Activated CD4-positive, CD25-positive, alpha-beta regulatory T cell treated with anti-CD3 and anti-CD28 coated beads, Interleukin-2, amount 50 U/mL, for 16 hours (primary cell): ENCODE measurements around the gene STARD3.
"Not testable (repeated sequence)": the region's sequence is repeated elsewhere in the genome, so short reads cannot be mapped to it uniquely, and the experiment has no call there.

ENCODE experiments used
- DNase-seq: peaks from one replicate; pipeline ENCODE4 v3.0.0-alpha.2; 2020; ENCODE audit warnings: low read depth, low spot score

Gene STARD3

GRCh38 chr17:39636927-39637736 is at the start of gene STARD3:
TSS of gene STARD3 (plus strand) at chr17:39637144. CDS start at chr17:39653532, 16,388 bp downstream.
- peak; percentile 80 for DNase-seq

GRCh38 chr17:39590180-39590579 is 46.8 kb upstream of the STARD3 start:
- not testable (repeated sequence) for DNase-seq

- no peak for DNase-seq
Observed at GRCh38 chr17:39591958-39592954, 44.7 kb upstream of the STARD3 start.

- no peak for DNase-seq
Observed at GRCh38 chr17:39593371-39593770, 43.6 kb upstream of the STARD3 start.

- no peak for DNase-seq
Observed at GRCh38 chr17:39595294-39595693, 41.6 kb upstream of the STARD3 start.

- no peak for DNase-seq
Observed at GRCh38 chr17:39595928-39596510, 40.9 kb upstream of the STARD3 start.

GRCh38 chr17:39596543-39597267 is 40.2 kb upstream of the STARD3 start:
- DNase-seq = no peak

- no peak for DNase-seq
Observed at GRCh38 chr17:39597372-39598046, 39.4 kb upstream of the STARD3 start.

GRCh38 chr17:39598047-39598481 is 38.9 kb upstream of the STARD3 start:
- DNase-seq = no peak

- DNase-seq = no peak
Observed at GRCh38 chr17:39598630-39599003, 38.3 kb upstream of the STARD3 start.

GRCh38 chr17:39599004-39599664 is 37.8 kb upstream of the STARD3 start:
- no peak for DNase-seq

GRCh38 chr17:39599665-39600231 is 37.2 kb upstream of the STARD3 start:
- DNase-seq = no peak

GRCh38 chr17:39600288-39600996 is 36.5 kb upstream of the STARD3 start:
- DNase-seq = no peak

- DNase-seq = no peak
Observed at GRCh38 chr17:39600997-39601597, 35.8 kb upstream of the STARD3 start.

GRCh38 chr17:39601758-39602532 is 35.0 kb upstream of the STARD3 start:
- no peak for DNase-seq

GRCh38 chr17:39602533-39603303 is 34.2 kb upstream of the STARD3 start:
- no peak for DNase-seq

- no peak for DNase-seq
Observed at GRCh38 chr17:39603304-39604016, 33.5 kb upstream of the STARD3 start.
